Liver (tissue), 9 donors: ENCODE measurements around the gene SCN8A. TPM values are rescaled to one million over a fixed set of nuclear protein-coding genes. Genes with fewer than 3 reads are reported as not detected.
A peak's percentile ranks its signal among the peaks of the same experiment; 100 is the strongest.

Source experiments
- DNase-seq: peaks from one replicate; pipeline ENCODE4 v3.0.0-alpha.2; 2017; ENCODE audit warnings: low spot score
- H3K27ac ChIP-seq, 2 donors: one replicate each; pipeline ENCODE4 v1.7.0; 2013; ENCODE audit warnings: inconsistent platforms in 2 of 2, low read length in 2 of 2, control low read depth in 1 of 2, low read depth in 1 of 2, mild to moderate bottlenecking in 1 of 2
- H3K27me3 ChIP-seq, 4 donors: one replicate each; pipeline versions ENCODE4 v1.6.1 to v1.7.0; 2013; ENCODE audit warnings: low read length in 3 of 4, inconsistent platforms in 1 of 4, mild to moderate bottlenecking in 1 of 4, moderate library complexity in 1 of 4; ENCODE audit not compliant: control insufficient read depth in 4 of 4, insufficient read depth in 4 of 4
- H3K36me3 ChIP-seq, 4 donors: one replicate each; pipeline versions ENCODE4 v1.6.1 to v1.7.0; 2013; ENCODE audit warnings: low read length in 3 of 4, mild to moderate bottlenecking in 3 of 4, low read depth in 1 of 4, moderate library complexity in 1 of 4; ENCODE audit not compliant: control insufficient read depth in 4 of 4, insufficient read depth in 3 of 4
- H3K4me1 ChIP-seq, 4 donors: one replicate each; pipeline versions ENCODE4 v1.6.1 to v1.7.0; 2013; ENCODE audit warnings: low read length in 3 of 4, mild to moderate bottlenecking in 3 of 4, moderate library complexity in 1 of 4; ENCODE audit not compliant: control insufficient read depth in 4 of 4, insufficient read depth in 4 of 4
- H3K4me3 ChIP-seq, 3 donors: one replicate each; pipeline versions ENCODE4 v1.6.1 to v1.7.0; 2013; ENCODE audit warnings: low read length in 3 of 3, control low read depth in 1 of 3, low read depth in 1 of 3, mild to moderate bottlenecking in 1 of 3
- H3K9ac ChIP-seq, 2 donors: one replicate each; pipeline ENCODE4 v1.7.0; 2013; ENCODE audit warnings: low read length in 2 of 2, mild to moderate bottlenecking in 2 of 2, moderate library complexity in 2 of 2, control low read depth in 1 of 2, low read depth in 1 of 2
- H3K9me3 ChIP-seq, 4 donors: one replicate each; pipeline versions ENCODE4 v1.6.1 to v1.7.0; 2013; ENCODE audit warnings: low read length in 3 of 4; ENCODE audit not compliant: control insufficient read depth in 4 of 4
- CTCF ChIP-seq: fragments of 150-350 bp; IDR thresholded peaks from 2 replicates; pipeline ENCODE4 v1.5.1; 2017; ENCODE audit warnings: improper control_type of control experiment, low read depth, low read length; ENCODE audit not compliant: missing input control
- EGR1 ChIP-seq, 2 donors: IDR thresholded peaks; 2 replicates each; pipeline ENCODE4 v1.6.1; 2016 to 2018; ENCODE audit warnings: antibody characterized with exemption in 2 of 2, low read depth in 2 of 2
- FOXA2 ChIP-seq: IDR thresholded peaks from 2 replicates; pipeline ENCODE4 v1.6.1; 2016; ENCODE audit warnings: antibody characterized with exemption
- GABPA ChIP-seq, 2 donors: IDR thresholded peaks in 1 of 2; conservative IDR thresholded peaks in 1 of 2; 2 replicates each; pipeline ENCODE4 v1.6.1; 2016; ENCODE audit warnings: antibody characterized with exemption in 2 of 2, mild to moderate bottlenecking in 1 of 2, moderate library complexity in 1 of 2
- HNF4A ChIP-seq, 2 donors: conservative IDR thresholded peaks; 2 replicates each; pipeline ENCODE4 v1.6.1; 2016; ENCODE audit warnings: antibody characterized with exemption in 2 of 2, mild to moderate bottlenecking in 2 of 2
- HNF4G ChIP-seq: IDR thresholded peaks from 2 replicates; pipeline ENCODE4 v1.6.1; 2016; ENCODE audit warnings: antibody characterized with exemption
- JUND ChIP-seq, 2 donors: IDR thresholded peaks; 2 replicates each; pipeline ENCODE4 v1.6.1; 2016; ENCODE audit warnings: antibody characterized with exemption in 2 of 2
- NR2F2 ChIP-seq: IDR thresholded peaks from 2 replicates; pipeline ENCODE4 v1.6.1; 2016; ENCODE audit warnings: antibody characterized with exemption
- RAD21 ChIP-seq, 2 donors: IDR thresholded peaks; 2 replicates each; pipeline ENCODE4 v1.6.1; 2016; ENCODE audit warnings: antibody characterized with exemption in 2 of 2, mild to moderate bottlenecking in 2 of 2
- RXRA ChIP-seq, 2 donors: IDR thresholded peaks; 2 replicates each; pipeline ENCODE4 v1.6.1; 2017 to 2018; ENCODE audit warnings: antibody characterized with exemption in 2 of 2, mild to moderate bottlenecking in 1 of 2
- SP1 ChIP-seq: IDR thresholded peaks from 2 replicates; pipeline ENCODE4 v1.6.1; 2018; ENCODE audit warnings: antibody characterized with exemption, mild to moderate bottlenecking
- TAF1 ChIP-seq: conservative IDR thresholded peaks from 2 replicates; pipeline ENCODE4 v1.6.1; 2016; ENCODE audit warnings: antibody characterized with exemption, mild to moderate bottlenecking
- YY1 ChIP-seq: IDR thresholded peaks from 2 replicates; pipeline ENCODE4 v1.6.1; 2016; ENCODE audit warnings: antibody characterized with exemption, mild to moderate bottlenecking
- WGBS: extraction: QIAGEN DNeasy Blood & Tissue Kit; methylation state at CpG from one replicate; pipeline ENCODE4 v1.1.7; 2013; 5-methylcytosine and 5-hydroxymethylcytosine counted together
- polyA plus RNA-seq, 2 donors: library from polyadenylated mRNA; stranded (reverse) in 1 of 2; unstranded in 1 of 2; fragments of 200-250 nt in 1 of 2; fragments of >200 nt in 1 of 2; fragmentation: Nextera tagmentation in 1 of 2; extraction: Ambion mirVana in 1 of 2; gene quantifications; one replicate each; pipeline versions ENCODE4 v1.2.1 to v1.2.3, GENCODE V29; 2013 to 2015
- total RNA-seq, 2 donors: library from RNA; depleted of rRNA; stranded (reverse); fragments of >200 nt; gene quantifications; one replicate each; pipeline ENCODE4 v1.2.3, GENCODE V29; 2014
- TF ChIP-seq, protein P1 (sequence below): IDR thresholded peaks from 2 replicates; pipeline ENCODE4 v1.6.1; 2016; ENCODE audit warnings: antibody characterized with exemption
- TF ChIP-seq, protein P2 (sequence below): IDR thresholded peaks from 2 replicates; pipeline ENCODE4 v1.6.1; 2016; ENCODE audit warnings: antibody characterized with exemption, mild to moderate bottlenecking
- TF ChIP-seq, protein P3 (sequence below): IDR thresholded peaks from 2 replicates; pipeline ENCODE4 v1.6.1; 2016; ENCODE audit warnings: antibody characterized with exemption
- donor health status: healthy.
- donor health status: healthy.
- donor health status: healthy.
- donor health status: healthy.
- donor health status: healthy.

SCN8A gene
- total and polyA plus RNA-seq, 4 donors, result 0.84 to 12.7 (median 3.8) TPM

DNA sequence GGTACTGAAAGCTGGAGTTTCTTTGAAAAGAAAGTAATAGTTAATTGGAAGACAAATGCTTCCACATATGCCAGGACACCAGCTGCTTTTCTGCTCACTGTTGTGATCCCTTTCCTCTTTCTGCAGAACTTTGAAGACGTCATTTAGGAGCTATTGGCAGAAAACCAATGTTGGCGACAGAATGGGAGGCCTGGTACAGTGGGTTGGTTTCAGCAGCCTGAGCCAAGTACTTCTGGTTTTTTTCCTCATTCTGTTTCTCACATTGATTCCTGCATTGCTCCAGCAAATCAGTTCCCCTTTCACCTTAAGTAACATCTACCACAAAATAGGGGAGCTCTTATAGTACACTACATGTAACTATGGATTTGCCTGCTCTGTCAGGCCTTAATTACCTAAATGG is 160.6 kb downstream of the SCN8A start:
- no peak for DNase-seq
- no peak overlapping the region for H3K4me3 ChIP-seq
- peaks cover 0 to 7% (median 2%) of the 10 kb centered on the region in 4 donors for H3K4me1 ChIP-seq
- H3K9me3 ChIP-seq, result no peaks in the 10 kb centered on the region
- H3K9ac ChIP-seq, result no peak overlapping the region
- WGBS, result 42% methylated on average over 2 of the region's 2 CpGs
- H3K27me3 ChIP-seq, result no peaks in the 10 kb centered on the region
- TF ChIP-seq HNF4G (no peak), YY1 (no peak), NR2F2 (no peak), TAF1 (no peak), HNF4A (conservative IDR thresholded peaks at IDR 0.05) (peak in 1 of 2 donors; percentile 25), RXRA (IDR thresholded peaks at IDR 0.05) (no peak), RAD21 (IDR thresholded peaks at IDR 0.05) (no peak), GABPA (IDR thresholded peaks at IDR 0.05 in 1 of 2, conservative IDR thresholded peaks at IDR 0.05 in 1 of 2) (no peak), JUND (IDR thresholded peaks at IDR 0.05) (peak in 1 of 2 donors; percentile 14), EGR1 (IDR thresholded peaks at IDR 0.05; ENCODE audit: low read depth in 2 of 2) (no peak), SP1 (no peak)
- TF ChIP-seq, protein P1, sequence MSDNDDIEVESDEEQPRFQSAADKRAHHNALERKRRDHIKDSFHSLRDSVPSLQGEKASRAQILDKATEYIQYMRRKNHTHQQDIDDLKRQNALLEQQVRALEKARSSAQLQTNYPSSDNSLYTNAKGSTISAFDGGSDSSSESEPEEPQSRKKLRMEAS, result no peak
- TF ChIP-seq, protein P2, sequence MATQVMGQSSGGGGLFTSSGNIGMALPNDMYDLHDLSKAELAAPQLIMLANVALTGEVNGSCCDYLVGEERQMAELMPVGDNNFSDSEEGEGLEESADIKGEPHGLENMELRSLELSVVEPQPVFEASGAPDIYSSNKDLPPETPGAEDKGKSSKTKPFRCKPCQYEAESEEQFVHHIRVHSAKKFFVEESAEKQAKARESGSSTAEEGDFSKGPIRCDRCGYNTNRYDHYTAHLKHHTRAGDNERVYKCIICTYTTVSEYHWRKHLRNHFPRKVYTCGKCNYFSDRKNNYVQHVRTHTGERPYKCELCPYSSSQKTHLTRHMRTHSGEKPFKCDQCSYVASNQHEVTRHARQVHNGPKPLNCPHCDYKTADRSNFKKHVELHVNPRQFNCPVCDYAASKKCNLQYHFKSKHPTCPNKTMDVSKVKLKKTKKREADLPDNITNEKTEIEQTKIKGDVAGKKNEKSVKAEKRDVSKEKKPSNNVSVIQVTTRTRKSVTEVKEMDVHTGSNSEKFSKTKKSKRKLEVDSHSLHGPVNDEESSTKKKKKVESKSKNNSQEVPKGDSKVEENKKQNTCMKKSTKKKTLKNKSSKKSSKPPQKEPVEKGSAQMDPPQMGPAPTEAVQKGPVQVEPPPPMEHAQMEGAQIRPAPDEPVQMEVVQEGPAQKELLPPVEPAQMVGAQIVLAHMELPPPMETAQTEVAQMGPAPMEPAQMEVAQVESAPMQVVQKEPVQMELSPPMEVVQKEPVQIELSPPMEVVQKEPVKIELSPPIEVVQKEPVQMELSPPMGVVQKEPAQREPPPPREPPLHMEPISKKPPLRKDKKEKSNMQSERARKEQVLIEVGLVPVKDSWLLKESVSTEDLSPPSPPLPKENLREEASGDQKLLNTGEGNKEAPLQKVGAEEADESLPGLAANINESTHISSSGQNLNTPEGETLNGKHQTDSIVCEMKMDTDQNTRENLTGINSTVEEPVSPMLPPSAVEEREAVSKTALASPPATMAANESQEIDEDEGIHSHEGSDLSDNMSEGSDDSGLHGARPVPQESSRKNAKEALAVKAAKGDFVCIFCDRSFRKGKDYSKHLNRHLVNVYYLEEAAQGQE, result no peak
- no peak overlapping the region for H3K27ac ChIP-seq
- H3K36me3 ChIP-seq, result peaks cover 0 to 7% (median 1%) of the 10 kb centered on the region in 4 donors

- WGBS, result 80% methylated on average over 2 of the region's 2 CpGs
- TF ChIP-seq HNF4G, result no peak
- TF ChIP-seq, protein P1, result no peak
- no peak for TF ChIP-seq FOXA2
- TF ChIP-seq, protein P2, result no peak
- no peak for TF ChIP-seq TAF1
- TF ChIP-seq NR2F2, result no peak
- TF ChIP-seq SP1, result no peak
- no peak for TF ChIP-seq YY1
- no peak for TF ChIP-seq GABPA (IDR thresholded peaks at IDR 0.05 in 1 of 2, conservative IDR thresholded peaks at IDR 0.05 in 1 of 2)
- TF ChIP-seq, protein P3, sequence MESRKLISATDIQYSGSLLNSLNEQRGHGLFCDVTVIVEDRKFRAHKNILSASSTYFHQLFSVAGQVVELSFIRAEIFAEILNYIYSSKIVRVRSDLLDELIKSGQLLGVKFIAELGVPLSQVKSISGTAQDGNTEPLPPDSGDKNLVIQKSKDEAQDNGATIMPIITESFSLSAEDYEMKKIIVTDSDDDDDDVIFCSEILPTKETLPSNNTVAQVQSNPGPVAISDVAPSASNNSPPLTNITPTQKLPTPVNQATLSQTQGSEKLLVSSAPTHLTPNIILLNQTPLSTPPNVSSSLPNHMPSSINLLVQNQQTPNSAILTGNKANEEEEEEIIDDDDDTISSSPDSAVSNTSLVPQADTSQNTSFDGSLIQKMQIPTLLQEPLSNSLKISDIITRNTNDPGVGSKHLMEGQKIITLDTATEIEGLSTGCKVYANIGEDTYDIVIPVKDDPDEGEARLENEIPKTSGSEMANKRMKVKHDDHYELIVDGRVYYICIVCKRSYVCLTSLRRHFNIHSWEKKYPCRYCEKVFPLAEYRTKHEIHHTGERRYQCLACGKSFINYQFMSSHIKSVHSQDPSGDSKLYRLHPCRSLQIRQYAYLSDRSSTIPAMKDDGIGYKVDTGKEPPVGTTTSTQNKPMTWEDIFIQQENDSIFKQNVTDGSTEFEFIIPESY, result no peak
- no peak for TF ChIP-seq HNF4A (conservative IDR thresholded peaks at IDR 0.05)
- TF ChIP-seq EGR1 (IDR thresholded peaks at IDR 0.05; ENCODE audit: low read depth in 2 of 2), result no peak
- TF ChIP-seq CTCF, result no peak
- H3K36me3 ChIP-seq, result peaks cover 0 to 4% (median 1%) of the 10 kb centered on the region in 4 donors
- no peak for DNase-seq
- H3K27me3 ChIP-seq, result no peaks in the 10 kb centered on the region
- H3K9me3 ChIP-seq, result no peaks in the 10 kb centered on the region
- no peak overlapping the region for H3K9ac ChIP-seq
- no peak overlapping the region for H3K4me3 ChIP-seq
- no peak overlapping the region for H3K27ac ChIP-seq
- H3K4me1 ChIP-seq, result peaks cover 0 to 7% (median 2%) of the 10 kb centered on the region in 4 donors
Measured at GRCh38 chr12:51752234-51752889, 161.3 kb downstream of the SCN8A start.
